ENCODE data around the gene DCD.

DCD gene

DNA sequence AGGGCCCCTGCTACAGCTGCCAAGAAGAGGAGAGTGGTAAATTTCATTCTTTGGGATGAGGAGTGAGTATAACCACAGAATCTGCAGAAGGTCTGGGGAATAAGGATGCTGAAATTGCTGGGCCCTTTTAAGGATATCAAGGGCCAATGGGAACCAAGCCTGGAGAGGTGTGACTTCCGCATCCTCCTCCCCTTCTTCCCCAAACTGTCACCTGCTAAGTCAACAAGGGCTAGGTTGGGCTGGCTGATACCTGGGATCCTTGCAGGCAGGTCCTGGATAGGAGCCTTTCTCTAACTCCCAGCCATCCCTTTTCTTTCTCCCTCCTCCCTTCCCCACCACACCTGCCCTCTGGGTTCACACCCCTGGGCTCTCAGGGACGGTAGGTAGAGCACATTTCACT is 13.4 kb downstream of the DCD start, which contains the start of gene LACRT:
LACRT (minus strand) TSS at position 101 of the 400 bp plus-strand sequence; CDS start at position 47, 54 bp downstream.
- no peaks in the 10 kb centered on the region for H3K27me3 ChIP-seq (ENCODE audit: insufficient read depth, poor library complexity, severe bottlenecking)
- no peak for DNase-seq (ENCODE audit: low read depth in 1 of 2, low spot score in 1 of 2)
- no peak within 1 kb of the TSS for H3K4me3 ChIP-seq (replicated peaks; ENCODE audit: insufficient read depth, low read length)
- H3K27ac ChIP-seq (replicated peaks), result no peak within 1 kb of the TSS
- TF ChIP-seq GABPA (IDR thresholded peaks at IDR 0.05; ENCODE audit: low read depth) (no peak), POLR2AphosphoS5 (IDR thresholded peaks at IDR 0.05; ENCODE audit: low read depth) (no peak), SPI1 (IDR thresholded peaks at IDR 0.05; ENCODE audit: borderline replicate concordance, low read depth) (no peak)
- TF ChIP-seq, protein P1, sequence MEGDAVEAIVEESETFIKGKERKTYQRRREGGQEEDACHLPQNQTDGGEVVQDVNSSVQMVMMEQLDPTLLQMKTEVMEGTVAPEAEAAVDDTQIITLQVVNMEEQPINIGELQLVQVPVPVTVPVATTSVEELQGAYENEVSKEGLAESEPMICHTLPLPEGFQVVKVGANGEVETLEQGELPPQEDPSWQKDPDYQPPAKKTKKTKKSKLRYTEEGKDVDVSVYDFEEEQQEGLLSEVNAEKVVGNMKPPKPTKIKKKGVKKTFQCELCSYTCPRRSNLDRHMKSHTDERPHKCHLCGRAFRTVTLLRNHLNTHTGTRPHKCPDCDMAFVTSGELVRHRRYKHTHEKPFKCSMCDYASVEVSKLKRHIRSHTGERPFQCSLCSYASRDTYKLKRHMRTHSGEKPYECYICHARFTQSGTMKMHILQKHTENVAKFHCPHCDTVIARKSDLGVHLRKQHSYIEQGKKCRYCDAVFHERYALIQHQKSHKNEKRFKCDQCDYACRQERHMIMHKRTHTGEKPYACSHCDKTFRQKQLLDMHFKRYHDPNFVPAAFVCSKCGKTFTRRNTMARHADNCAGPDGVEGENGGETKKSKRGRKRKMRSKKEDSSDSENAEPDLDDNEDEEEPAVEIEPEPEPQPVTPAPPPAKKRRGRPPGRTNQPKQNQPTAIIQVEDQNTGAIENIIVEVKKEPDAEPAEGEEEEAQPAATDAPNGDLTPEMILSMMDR (IDR thresholded peaks at IDR 0.05; ENCODE audit: insufficient read depth, low read length), result no peak
- TF ChIP-seq, protein P2, sequence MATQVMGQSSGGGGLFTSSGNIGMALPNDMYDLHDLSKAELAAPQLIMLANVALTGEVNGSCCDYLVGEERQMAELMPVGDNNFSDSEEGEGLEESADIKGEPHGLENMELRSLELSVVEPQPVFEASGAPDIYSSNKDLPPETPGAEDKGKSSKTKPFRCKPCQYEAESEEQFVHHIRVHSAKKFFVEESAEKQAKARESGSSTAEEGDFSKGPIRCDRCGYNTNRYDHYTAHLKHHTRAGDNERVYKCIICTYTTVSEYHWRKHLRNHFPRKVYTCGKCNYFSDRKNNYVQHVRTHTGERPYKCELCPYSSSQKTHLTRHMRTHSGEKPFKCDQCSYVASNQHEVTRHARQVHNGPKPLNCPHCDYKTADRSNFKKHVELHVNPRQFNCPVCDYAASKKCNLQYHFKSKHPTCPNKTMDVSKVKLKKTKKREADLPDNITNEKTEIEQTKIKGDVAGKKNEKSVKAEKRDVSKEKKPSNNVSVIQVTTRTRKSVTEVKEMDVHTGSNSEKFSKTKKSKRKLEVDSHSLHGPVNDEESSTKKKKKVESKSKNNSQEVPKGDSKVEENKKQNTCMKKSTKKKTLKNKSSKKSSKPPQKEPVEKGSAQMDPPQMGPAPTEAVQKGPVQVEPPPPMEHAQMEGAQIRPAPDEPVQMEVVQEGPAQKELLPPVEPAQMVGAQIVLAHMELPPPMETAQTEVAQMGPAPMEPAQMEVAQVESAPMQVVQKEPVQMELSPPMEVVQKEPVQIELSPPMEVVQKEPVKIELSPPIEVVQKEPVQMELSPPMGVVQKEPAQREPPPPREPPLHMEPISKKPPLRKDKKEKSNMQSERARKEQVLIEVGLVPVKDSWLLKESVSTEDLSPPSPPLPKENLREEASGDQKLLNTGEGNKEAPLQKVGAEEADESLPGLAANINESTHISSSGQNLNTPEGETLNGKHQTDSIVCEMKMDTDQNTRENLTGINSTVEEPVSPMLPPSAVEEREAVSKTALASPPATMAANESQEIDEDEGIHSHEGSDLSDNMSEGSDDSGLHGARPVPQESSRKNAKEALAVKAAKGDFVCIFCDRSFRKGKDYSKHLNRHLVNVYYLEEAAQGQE (IDR thresholded peaks at IDR 0.05; ENCODE audit: insufficient replicate concordance, low read depth), result no peak

DNA sequence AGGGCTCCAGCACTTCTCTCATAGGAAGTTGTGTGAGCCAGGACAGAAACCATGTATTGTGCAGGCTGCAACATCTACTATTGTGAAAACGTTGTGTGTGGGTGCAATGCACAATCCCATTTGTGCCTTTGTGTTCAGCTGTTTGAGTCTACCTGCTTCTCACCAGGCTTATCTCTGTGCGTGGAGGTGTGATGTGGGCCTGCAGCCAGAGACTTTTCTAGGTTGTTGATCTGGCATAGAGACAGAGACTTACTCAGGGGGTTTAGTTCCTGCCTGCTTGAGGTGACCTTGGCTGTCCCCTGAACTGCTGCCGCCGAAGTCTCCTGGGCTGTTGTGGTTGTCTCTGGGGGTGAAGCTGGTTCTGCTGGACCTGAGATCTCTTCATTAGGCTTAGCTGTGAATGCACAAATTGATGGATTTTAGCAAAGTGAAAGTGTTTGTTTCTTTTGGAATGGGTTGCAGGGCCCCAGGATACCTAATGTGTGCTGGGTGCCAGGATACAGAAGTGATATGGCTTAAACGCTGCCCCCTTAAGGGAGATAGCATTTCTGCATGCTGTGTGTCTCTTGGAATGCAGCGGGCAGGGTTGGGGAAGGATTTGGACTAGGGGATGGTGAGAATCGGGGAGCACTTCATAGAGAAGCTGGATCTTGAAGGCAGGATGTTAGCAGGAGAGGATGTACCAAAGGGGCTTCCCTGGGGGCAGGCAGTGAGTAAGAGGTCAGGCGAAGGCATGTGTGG is 16.0 kb downstream of the DCD start:
- no peak for DNase-seq (ENCODE audit: low read depth in 1 of 2, low spot score in 1 of 2)

DNA sequence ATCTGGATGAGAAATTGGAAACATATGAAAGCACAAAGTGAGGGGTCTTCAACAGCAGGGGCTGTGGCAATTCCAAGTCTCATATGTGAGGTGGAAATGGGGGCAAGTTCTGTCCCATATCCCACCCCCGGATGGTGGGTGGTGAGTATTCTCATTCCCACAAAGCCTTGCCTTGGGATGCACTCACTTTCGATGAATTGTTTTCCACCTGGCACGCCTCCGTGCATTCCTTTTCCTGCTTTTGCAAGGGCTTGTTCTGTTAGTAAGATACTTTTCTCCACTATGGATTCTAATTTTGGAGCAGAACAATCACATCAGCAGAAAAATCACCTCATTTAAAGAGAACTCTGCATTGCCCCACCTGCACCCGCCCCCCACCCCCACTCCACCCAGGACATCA is 16.6 kb downstream of the DCD start:
- Histone ChIP-seq H3K27ac (replicated peaks) (no peak overlapping the region), H3K27me3 (ENCODE audit: insufficient read depth, poor library complexity, severe bottlenecking) (no peaks in the 10 kb centered on the region), H3K4me3 (replicated peaks; ENCODE audit: insufficient read depth, low read length) (no peak overlapping the region)
- TF ChIP-seq, protein P2 (IDR thresholded peaks at IDR 0.05; ENCODE audit: insufficient replicate concordance, low read depth), result no peak
- TF ChIP-seq GABPA (IDR thresholded peaks at IDR 0.05; ENCODE audit: low read depth) (no peak), POLR2AphosphoS5 (IDR thresholded peaks at IDR 0.05; ENCODE audit: low read depth) (no peak), SPI1 (IDR thresholded peaks at IDR 0.05; ENCODE audit: borderline replicate concordance, low read depth) (no peak)
- TF ChIP-seq, protein P1 (IDR thresholded peaks at IDR 0.05; ENCODE audit: insufficient read depth, low read length), result no peak
- no peak for DNase-seq (ENCODE audit: low read depth in 1 of 2, low spot score in 1 of 2)

More for the DNA sequence above, 16.0 kb downstream of the DCD start:
- TF ChIP-seq, protein P1 (IDR thresholded peaks at IDR 0.05; ENCODE audit: insufficient read depth, low read length), result peak; percentile 7
- TF ChIP-seq, protein P2 (IDR thresholded peaks at IDR 0.05; ENCODE audit: insufficient replicate concordance, low read depth), result no peak
- H3K27me3 ChIP-seq (ENCODE audit: insufficient read depth, poor library complexity, severe bottlenecking), result no peaks in the 10 kb centered on the region
- no peak overlapping the region for H3K4me3 ChIP-seq (replicated peaks; ENCODE audit: insufficient read depth, low read length)
- H3K27ac ChIP-seq (replicated peaks), result no peak overlapping the region

Measured in HL-60 (cell line).